Endothelial cell of umbilical vein (primary cell): ENCODE measurements around the gene CCR5AS.

Experiments
- MYC ChIP-seq: IDR thresholded peaks from one replicate; pipeline ENCODE4 v1.6.1; 2011; ENCODE audit warnings: mild to moderate bottlenecking, low read depth, low read length
- POLR2A ChIP-seq: IDR thresholded peaks from 2 replicates; pipeline ENCODE4 v1.6.1; 2012; ENCODE audit warnings: low read depth, mild to moderate bottlenecking, control low read depth, low read length
- POLR2AphosphoS5 ChIP-seq: IDR thresholded peaks from 2 replicates; pipeline ENCODE4 v1.6.1; 2012; ENCODE audit warnings: low read depth, mild to moderate bottlenecking, control low read depth, low read length, moderate library complexity; ENCODE audit not compliant: insufficient read depth
- TF ChIP-seq, protein P1 (sequence below), 2 donors: IDR thresholded peaks; 1 replicate in 1 of 2; 2 replicates in 1 of 2; pipeline ENCODE4 v1.5.1; 2011; ENCODE audit warnings: low read length in 2 of 2, mild to moderate bottlenecking in 2 of 2, moderate library complexity in 2 of 2, control low read depth in 1 of 2, inconsistent platforms in 1 of 2, low read depth in 1 of 2; ENCODE audit not compliant: insufficient read depth in 1 of 2; ENCODE audit errors: extremely low read depth in 1 of 2

DNA sequence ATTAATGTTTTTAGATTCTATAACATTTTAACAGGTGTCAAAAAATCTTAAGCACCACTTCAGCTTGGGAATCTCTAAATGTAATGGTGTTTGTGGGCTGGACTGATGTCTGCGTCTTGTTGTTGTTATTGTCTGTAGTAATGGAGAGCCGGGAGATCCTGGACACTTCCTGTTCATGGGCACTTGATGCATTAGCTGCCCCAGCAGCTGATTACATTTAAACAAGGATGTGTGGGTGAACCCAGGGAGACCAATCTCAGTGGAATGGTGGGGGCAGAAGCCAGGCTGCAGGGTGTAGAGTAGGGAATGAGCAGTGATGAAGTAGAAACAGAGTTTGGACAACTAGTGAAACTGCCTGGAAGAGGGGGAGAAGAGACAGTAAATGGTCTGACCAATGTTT is 7.8 kb downstream of the CCR5AS start:
- TF ChIP-seq, protein P1, sequence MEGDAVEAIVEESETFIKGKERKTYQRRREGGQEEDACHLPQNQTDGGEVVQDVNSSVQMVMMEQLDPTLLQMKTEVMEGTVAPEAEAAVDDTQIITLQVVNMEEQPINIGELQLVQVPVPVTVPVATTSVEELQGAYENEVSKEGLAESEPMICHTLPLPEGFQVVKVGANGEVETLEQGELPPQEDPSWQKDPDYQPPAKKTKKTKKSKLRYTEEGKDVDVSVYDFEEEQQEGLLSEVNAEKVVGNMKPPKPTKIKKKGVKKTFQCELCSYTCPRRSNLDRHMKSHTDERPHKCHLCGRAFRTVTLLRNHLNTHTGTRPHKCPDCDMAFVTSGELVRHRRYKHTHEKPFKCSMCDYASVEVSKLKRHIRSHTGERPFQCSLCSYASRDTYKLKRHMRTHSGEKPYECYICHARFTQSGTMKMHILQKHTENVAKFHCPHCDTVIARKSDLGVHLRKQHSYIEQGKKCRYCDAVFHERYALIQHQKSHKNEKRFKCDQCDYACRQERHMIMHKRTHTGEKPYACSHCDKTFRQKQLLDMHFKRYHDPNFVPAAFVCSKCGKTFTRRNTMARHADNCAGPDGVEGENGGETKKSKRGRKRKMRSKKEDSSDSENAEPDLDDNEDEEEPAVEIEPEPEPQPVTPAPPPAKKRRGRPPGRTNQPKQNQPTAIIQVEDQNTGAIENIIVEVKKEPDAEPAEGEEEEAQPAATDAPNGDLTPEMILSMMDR (IDR thresholded peaks at IDR 0.05; ENCODE audit: extremely low read depth in 1 of 2, insufficient read depth in 1 of 2, low read depth in 1 of 2, low read length in 2 of 2) = no peak
- TF ChIP-seq POLR2AphosphoS5 = no peak
- TF ChIP-seq POLR2A = no peak
- no peak for TF ChIP-seq MYC
